HG02623 (cell line): Measurements from ENCODE around the gene DDX19B.
A peak's percentile ranks its signal among the peaks of the same experiment; 100 is the strongest.
"Not testable (repeated sequence)": the region's sequence is repeated elsewhere in the genome, so short reads cannot be mapped to it uniquely, and the experiment has no call there.

Experiments used
- ATAC-seq: cut with Tn5 transposase; IDR thresholded peaks from one replicate; pipeline ENCODE4 v1.9.1; 2021; ENCODE audit warnings: moderate library complexity; ENCODE audit not compliant: unreplicated experiment

DDX19B gene

GRCh38 chr16:70298988-70299938, at the start of gene DDX19B:
Gene DDX19B (plus strand): TSS chr16:70299186. CDS start chr16:70299298, 112 bp downstream.
- ATAC-seq: peak; percentile 78

DNA sequence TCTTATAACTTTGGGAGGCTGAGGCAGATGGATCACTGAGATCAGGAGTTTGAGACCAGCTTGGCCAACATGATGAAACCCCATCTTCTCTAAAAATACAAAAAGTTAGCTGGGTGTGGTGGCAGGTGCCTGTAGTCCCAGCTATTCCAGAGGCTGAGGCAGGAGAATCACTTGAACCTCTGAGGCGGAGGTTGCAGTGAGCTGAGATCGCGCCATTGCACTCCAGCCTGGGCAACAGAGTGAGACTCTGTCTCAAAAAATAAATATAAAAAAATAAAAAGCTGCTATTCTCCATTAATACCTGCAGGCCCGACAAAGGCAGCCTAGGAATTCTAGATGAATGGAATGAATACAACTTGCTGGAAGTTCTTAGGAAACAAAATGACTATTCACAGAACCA, 49.3 kb upstream of the DDX19B start:
- not testable (repeated sequence) for ATAC-seq

DNA sequence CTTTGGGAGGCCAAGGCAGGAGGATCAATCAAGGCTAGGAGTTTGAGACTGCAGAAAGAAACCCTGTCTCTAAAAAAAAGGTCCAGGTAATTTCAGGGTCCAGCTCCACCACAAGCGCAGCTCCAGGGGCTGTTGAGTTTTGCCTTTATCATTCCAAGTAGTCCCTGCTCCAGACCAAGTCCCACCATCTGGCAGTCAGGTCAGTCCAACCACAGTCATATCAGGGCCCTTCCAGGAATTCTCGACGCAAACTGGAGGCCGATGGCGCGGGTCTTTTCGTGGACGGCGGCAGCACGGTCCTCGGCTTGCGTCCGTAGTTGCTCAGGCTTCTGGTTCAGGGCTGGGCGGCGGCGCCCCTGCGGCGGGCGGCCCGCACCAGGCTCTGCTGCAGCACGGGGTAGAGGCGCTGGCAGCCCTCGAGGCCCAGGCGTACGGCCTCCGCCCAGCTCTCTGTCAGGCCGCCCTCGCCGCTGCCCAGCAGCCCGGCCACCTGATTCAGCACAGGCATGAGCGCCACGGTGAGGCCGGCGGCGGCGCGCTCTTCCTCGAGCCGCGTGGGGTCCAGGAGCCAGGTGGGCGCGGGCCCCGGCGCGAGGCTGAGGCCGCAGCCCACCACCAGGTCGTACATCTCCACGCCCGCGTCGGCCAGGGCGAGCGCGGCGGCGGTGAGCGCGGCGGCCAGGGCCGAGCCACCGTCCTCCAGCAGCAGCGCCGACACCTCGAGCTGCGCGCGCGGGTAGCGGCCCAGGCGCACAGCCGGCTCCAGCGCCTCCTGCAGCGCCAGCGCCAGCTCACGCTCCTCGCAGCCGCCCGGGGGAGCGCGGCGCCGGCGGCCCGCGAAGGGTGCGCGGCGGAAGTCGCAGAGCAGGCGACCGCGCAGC, 48.0 kb upstream of the DDX19B start:
- peak; percentile 35 for ATAC-seq

DNA sequence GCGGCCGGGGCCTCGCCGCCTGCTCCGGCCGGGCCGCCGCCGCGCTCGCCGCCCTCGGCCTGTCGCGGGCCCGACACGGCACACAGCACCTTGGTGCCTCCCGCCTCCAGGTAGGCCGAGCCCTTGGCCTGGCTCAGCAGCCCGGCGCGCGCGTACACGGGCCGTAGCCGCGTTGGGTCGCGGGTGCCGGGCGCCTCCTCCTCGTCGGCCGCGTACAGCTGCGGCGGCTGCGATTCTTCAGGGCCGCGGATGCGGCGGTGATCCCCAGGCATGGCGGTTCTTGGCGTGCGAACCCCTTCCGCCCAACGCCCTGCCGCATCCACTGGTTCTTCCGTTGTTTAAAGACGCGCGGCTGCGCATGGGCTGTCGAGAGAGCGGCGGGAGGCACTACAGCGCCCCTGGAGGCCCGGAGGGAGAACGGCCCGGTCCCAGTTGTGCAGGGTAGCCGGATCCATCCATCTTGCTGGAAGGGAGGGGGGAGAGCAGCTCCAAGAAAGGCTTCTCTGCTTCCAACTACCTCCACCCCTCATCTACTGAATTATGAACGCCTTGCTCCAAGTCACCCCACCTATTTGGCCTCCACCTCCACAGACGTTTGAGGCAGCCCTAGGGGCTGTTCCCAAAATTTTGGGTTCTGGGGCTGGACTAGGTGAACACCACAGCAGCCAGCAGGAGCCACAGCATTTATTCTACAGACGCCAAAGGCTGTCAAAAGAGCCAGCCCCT, 47.2 kb upstream of the DDX19B start, which contains the start of gene EXOSC6:
EXOSC6 (minus strand) TSS at position 312 of the 726 bp plus-strand sequence; CDS start at position 272, 40 bp downstream.
- peak; percentile 86 for ATAC-seq

GRCh38 chr16:70252355-70252988, 46.5 kb upstream of the DDX19B start:
- no peak for ATAC-seq

- no peak for ATAC-seq
Measured at GRCh38 chr16:70253291-70254106, 45.5 kb upstream of the DDX19B start.

GRCh38 chr16:70254180-70254964, 44.6 kb upstream of the DDX19B start:
- ATAC-seq: no peak

DNA sequence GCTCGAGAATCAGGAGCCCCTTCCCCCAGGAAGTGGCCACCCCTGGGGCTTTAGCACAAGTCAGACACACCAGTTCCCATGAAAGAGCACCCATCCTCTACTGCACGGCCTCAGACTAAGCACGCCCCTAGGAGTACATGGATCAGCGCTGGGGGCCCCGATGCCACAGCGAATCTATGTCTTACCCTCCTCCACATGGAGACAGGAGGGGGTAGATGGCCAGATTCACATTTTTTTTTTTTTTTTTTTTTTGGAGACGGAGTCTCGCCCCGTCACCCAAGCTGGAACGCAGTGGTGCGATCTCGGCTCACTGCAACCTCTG, 44.1 kb upstream of the DDX19B start:
- no peak for ATAC-seq

- ATAC-seq: no peak
Measured at GRCh38 chr16:70255574-70255973, 43.4 kb upstream of the DDX19B start.

GRCh38 chr16:70257391-70257790, 41.6 kb upstream of the DDX19B start:
- no peak for ATAC-seq

DNA sequence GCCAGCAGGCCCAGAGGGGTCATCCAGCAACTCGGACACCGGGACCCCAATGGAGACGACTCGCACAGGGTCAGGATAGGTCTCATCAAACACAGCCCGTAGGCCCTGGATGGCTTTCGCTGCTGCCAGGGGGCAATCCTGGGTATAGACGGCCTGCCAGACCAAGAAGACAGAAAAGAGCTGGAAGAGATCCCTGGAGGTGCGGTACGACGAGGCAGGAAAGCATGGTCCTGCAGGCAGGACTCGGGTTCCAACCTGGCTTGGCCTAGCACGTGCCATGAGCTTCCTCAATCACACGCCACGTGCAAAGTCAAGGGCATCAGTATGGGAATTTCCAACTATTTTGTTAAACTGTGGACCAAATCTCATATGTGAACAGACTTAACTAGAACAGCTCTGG, 40.9 kb upstream of the DDX19B start:
- ATAC-seq: no peak

DNA sequence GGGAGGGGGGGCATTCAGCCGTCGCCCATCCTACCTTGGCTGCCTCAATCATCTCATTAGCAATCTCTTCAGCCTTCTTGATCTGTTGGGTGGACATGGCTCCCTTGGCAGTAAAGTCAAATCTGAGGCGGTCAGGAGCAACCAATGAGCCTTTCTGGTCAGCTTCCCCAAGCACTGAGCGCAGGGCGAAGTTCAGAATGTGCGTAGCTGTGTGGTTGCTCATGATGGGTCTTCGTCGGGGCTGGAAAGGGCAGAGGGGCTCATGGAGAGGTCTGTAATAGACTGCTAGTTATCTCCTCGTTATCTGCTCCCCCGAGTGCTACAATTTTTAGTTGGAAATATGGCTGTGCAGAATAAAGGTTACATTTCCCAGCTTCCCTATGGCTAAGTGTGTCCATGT, 40.0 kb upstream of the DDX19B start:
- no peak for ATAC-seq

DNA sequence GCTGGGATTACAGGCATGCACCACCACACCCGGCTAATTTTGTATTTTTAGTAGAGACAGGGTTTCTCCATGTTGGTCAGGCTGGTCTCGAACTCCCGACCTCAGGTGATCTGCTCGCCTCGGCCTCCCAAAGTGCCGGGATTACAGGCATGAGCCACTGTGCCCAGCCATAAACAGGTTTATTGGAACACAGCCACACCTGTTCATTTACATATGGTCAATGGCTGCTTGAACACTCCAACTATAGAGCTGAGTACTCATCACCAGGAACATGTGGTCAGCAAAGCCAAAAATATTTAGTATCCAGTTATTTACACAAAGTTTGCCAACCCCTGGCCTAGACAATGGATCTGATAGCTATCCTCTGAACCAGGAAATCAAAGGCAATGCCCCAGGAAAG, 39.1 kb upstream of the DDX19B start:
- not testable (repeated sequence) for ATAC-seq

GRCh38 chr16:70267516-70267915, 31.5 kb upstream of the DDX19B start:
- no peak for ATAC-seq

- ATAC-seq: not testable (repeated sequence)
Measured at GRCh38 chr16:70267922-70268321, 31.1 kb upstream of the DDX19B start.

DNA sequence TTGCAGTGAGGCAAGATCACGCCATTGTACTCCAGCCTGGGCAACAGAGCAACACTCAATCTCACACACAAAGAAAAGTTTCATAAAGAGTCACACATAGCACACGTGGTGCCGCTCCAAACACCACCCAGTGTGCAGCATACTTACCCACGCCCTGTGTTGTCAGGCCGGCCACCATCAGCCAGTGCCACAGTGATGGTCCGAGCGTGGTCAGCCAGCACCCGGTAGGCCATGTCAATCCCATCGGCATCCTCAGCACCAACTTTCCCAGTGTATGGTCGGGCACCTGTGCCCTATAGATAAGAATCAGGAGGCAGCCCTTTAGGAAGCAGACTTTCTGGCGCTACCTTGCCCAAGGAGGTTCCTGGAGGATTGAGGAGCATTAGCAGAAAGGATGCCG, 29.5 kb upstream of the DDX19B start:
- no peak for ATAC-seq

- ATAC-seq: no peak
Measured at GRCh38 chr16:70270176-70270575, 28.8 kb upstream of the DDX19B start.

- ATAC-seq: no peak
Measured at GRCh38 chr16:70271696-70272095, 27.3 kb upstream of the DDX19B start.

DNA sequence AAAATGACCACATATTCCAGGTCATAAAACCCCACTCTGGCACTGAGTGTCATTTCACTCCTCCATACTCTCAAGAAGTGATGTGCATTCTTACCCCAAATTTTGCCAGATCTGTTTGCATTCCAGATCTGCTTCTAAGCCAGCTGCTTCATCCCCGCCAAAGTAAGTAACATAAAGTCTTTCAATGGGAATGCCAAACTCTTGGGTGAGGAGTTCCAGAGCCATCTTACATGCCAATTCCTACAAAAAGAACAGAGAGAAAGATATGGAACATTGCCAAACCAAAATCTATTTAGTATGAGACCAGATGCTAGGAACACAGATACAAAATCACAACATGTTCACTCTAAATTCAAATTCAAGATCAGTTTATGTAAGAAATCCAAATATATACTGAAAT, 22.6 kb upstream of the DDX19B start:
- no peak for ATAC-seq
